DMS79 treated with DMSO at 0.1 percent for 48 hours (cell line): Measurements from ENCODE around the gene CSTPP1.

Experiments
- DNase-seq: peaks from one replicate; lab custom pipeline; 2025; lab: John Stamatoyannopoulos, UW

Gene CSTPP1, protein sequence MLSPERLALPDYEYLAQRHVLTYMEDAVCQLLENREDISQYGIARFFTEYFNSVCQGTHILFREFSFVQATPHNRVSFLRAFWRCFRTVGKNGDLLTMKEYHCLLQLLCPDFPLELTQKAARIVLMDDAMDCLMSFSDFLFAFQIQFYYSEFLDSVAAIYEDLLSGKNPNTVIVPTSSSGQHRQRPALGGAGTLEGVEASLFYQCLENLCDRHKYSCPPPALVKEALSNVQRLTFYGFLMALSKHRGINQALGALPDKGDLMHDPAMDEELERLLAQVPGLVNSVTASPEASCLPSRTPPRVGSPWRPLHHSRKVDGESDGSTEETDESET

GRCh38 chr11:46936138-46937110 is at the start of gene CSTPP1:
CSTPP1 (plus strand) TSS chr11:46936761; CDS start chr11:46936806, 45 bp downstream.
- peak; percentile 90 for DNase-seq

GRCh38 chr11:46888636-46889035 is 47.9 kb upstream of the CSTPP1 start:
- DNase-seq: no peak

GRCh38 chr11:46889251-46889650 is 47.3 kb upstream of the CSTPP1 start:
- no peak for DNase-seq

DNA sequence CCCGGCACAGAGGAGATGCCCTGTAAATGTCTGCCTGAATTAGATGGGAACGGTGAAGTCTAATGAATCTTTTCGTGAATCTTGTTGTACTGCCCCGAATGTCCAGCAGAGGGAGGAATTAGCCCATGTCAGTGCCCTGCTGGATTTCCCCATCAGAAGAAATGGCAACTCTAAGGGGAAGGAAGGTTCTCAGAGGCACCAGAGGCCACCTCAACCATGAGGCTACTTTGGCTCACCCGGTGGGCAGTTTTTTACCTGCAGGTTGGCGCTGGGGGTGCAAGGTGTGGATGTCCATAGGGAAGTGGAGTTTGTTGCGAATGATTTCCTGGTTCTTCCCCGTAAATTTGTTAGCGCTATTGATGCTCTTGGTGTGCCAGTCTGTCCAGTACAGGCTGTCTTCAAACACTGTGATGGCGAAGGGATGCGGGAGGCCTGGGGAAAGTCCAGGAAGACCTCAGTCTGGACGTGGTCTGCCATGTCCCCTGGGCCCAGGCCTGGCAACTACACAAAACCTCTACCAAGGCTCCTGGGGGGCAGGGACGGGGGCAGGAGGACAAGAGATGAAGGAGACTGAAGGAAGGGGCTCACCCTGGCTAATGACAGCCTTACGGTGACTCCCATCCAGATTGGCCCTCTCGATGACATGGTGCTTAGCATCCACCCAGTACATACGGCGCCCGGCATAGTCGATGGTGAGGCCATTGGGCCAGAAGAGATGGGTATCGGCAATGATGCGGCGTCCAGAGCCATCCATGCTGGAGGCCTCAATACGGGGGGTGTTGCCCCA is 46.7 kb upstream of the CSTPP1 start:
- DNase-seq: peak; percentile 92

DNA sequence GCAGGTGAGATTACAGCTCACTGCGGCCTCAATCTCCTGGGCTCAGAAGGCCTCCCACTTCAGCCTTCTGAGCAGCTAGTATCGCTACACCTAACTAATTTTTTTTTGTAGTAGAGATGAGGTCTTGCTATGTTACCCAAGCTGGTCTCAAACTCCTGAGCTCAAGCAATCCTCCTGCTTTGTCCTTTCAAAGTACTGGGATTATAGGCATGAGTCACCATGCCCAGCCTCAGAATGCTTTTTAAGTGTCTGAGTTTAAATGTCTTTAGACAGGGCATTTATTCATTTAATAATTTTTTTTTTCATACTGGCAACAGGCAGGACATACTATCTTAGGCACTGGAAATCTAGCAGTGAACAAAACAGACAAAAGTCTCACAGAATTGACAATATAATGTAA is 45.9 kb upstream of the CSTPP1 start:
- no peak for DNase-seq

DNA sequence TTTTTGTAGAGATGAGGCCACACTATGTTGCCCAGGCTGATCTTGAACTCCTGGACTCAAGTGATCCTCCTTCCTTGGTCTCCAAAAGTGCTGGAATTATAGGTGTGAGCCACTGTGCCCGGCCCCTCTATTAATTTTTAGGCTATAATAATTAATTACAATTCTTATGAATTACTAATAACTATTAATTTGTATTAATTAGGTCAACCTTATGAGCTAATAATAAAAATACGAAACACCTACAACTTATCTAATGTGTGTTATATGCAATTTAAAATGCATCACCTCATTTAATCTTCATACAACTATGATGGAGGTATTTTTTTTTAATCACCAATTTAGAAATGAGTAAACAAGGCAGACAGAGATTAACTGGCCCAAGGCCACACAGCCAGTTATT is 44.5 kb upstream of the CSTPP1 start:
- DNase-seq: no peak

DNA sequence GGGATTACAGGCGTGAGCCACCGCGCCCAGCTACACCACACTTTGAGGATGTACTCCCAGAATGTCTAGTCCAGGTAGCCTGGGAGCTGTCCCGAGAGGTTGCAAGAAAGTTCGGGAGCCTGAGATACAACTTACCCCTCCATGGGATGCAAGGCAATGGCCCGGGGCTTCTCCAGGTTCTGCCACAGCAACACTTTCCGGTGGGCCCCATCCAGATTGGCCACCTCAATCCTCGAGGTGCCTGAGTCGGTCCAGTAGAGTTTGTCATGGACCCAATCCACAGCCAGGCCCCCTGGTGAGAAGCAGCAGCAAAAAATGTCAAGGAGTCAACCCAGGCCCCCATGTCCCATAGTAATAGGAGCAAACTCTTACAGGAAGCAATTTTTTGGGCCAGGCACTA is 43.7 kb upstream of the CSTPP1 start:
- DNase-seq: no peak

- no peak for DNase-seq
Observed at GRCh38 chr11:46894506-46894905, 42.1 kb upstream of the CSTPP1 start.

DNA sequence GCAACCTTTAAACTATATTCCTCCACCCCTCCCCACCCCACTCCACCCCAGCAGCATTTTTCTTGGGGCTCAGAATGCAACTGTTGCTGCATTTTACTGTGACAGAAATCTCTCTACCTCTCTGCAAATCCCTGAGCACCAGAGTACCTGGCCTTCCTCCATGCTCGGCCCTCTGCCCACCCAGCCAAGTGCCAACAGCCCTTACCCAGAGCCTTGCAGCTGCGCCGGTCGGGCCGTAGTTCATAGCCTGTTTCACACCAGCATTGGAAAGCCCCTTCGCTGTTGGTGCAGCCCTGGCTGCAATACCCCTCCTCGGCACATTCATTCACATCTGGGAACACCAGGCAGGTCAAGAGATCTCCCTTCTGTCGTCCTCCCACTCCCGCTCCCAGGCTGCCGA is 41.6 kb upstream of the CSTPP1 start:
- DNase-seq: no peak

DNA sequence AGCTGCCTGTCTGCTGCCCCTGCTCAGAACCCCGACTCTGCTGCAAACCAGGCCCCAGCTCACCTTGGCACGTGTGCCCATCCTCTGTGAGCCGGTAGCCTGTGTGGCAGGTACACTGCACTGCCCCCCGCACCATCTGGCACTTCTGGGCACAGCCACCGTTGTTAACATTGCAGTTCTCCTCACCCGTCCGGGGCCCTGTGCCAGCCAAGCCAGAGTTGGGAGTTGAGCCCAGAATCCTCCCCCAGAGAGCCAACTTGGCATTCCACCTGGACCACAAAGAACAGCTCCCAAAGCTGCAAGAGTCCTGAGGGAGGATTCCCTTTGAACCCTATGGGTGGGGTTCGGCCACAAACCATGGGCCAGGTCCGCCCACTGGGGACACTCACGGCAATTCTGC is 40.7 kb upstream of the CSTPP1 start:
- DNase-seq: peak; percentile 66

- DNase-seq: peak; percentile 19
Observed at GRCh38 chr11:46896719-46897406, 39.7 kb upstream of the CSTPP1 start.

- no peak for DNase-seq
Observed at GRCh38 chr11:46898396-46899095, 38.0 kb upstream of the CSTPP1 start.

DNA sequence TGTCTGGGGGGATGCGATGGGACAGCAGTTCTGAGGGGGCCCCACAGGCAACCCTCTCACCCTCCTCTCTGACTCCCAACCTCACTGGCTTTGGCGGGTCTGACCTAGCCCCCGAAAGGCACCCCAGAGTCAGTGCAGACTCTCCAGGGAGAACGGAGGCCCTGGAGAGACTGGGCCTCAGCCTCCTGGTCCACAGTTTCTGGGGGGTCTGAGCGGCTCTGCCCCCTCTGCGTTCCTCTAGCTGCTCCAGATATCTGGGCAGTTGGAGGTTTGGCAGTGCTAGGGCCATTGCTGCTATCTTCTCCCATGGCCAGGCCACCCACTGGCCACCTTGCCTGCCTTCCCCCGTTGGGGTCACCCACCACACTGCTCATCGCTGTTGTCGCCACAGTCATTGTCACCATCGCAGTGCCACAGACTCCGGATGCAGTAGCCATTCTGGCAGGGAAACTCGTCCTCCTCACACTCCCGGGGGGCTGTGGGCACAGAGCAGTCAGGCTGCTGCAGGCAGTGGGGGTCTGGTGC is 37.0 kb upstream of the CSTPP1 start:
- no peak for DNase-seq

DNA sequence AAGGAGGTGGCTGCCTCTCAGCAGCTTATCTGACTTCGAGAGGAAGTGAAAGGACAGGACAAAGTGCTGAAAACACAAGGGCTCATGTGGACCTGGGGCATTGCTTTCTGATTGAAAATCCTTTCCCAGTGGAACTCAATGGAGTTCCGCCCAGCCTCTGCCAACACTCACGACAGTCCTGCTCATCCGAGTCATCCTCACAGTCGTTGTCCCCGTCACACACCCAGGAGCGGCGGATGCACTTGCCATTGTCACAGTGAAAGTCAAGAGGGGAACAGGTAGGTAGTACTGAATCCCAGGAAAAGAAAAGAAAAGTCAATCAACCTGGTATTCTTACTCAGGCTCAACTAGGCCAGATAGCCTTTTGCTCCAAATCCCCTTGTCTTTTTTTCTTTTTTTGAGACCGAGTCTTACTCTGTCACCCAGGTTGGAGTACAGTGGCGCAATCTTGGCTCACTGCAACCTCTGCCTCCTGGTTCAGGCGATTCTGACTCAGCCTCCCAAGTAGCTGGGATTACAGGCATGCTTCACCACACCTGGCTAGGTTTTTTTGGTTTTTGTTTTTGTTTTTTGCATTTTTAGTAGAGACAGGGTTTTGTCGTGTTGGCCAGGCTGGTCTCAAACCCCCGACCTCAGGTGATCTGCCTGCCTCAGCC is 36.3 kb upstream of the CSTPP1 start:
- no peak for DNase-seq

- no peak for DNase-seq
Observed at GRCh38 chr11:46901156-46901555, 35.4 kb upstream of the CSTPP1 start.

DNA sequence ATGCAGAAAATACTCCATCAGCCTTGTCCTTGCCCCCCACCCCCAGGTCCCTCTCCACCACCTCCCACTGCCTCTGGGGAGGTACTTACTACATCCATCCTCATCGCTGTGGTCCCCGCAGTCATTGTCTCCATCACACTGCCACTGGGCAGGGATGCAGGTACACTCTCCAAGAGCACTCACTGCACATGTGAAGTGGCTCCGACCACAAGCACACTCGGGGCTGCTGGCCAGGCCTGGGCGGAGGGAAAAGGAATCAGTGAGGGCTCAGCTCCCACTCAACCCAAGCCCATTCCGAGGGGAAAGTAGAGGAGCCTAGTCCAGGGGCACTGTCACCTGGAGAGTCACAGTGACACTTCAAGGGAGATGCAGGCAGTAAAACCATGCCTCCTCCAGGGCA is 33.9 kb upstream of the CSTPP1 start:
- peak; percentile 61 for DNase-seq

- no peak for DNase-seq
Observed at GRCh38 chr11:46903846-46904245, 32.7 kb upstream of the CSTPP1 start.

- no peak for DNase-seq
Observed at GRCh38 chr11:46905806-46906205, 30.8 kb upstream of the CSTPP1 start.

GRCh38 chr11:46906609-46907041 is 29.9 kb upstream of the CSTPP1 start:
- no peak for DNase-seq

- DNase-seq: no peak
Observed at GRCh38 chr11:46907606-46908005, 29.0 kb upstream of the CSTPP1 start.
